Measurements from ENCODE around the gene OR2T1.
A peak's percentile ranks its signal among the peaks of the same experiment; 100 is the strongest.
"Not testable (repeated sequence)": the region's sequence is repeated elsewhere in the genome, so short reads cannot be mapped to it uniquely, and the experiment has no call there.

The OR2T1 gene

GRCh38 chr1:248402748-248403147 lies at the start of gene OR2T1:
TSS of gene OR2T1 (plus strand) at chr1:248403048. CDS start at chr1:248406148, 3,100 bp downstream.
- no peak for DNase-seq

GRCh38 chr1:248359415-248359814 lies 43.4 kb upstream of the OR2T1 start:
- no peak for DNase-seq

GRCh38 chr1:248361121-248361715 lies 41.6 kb upstream of the OR2T1 start, which contains the start of gene OR2T4:
TSS of gene OR2T4 (plus strand) at chr1:248361665. CDS start at chr1:248361665, 0 bp downstream.
- DNase-seq, result no peak

- no peak for DNase-seq
Observed at GRCh38 chr1:248366609-248367008, 36.2 kb upstream of the OR2T1 start.

- DNase-seq, result no peak
Observed at GRCh38 chr1:248372394-248372793, 30.5 kb upstream of the OR2T1 start.

GRCh38 chr1:248373761-248374160 lies 29.1 kb upstream of the OR2T1 start:
- DNase-seq, result no peak

GRCh38 chr1:248375446-248375845 lies 27.4 kb upstream of the OR2T1 start, which contains the start of gene OR2T6:
TSS of gene OR2T6 (plus strand) at chr1:248375746. CDS start at chr1:248387609, 11,863 bp downstream.
- no peak for DNase-seq

- DNase-seq, result no peak
Observed at GRCh38 chr1:248376916-248377315, 25.9 kb upstream of the OR2T1 start.

- no peak for DNase-seq
Observed at GRCh38 chr1:248380854-248381253, 22.0 kb upstream of the OR2T1 start.

GRCh38 chr1:248388426-248388825 lies 14.4 kb upstream of the OR2T1 start:
- no peak for DNase-seq

- DNase-seq, result no peak
Observed at GRCh38 chr1:248393050-248393449, 9.8 kb upstream of the OR2T1 start.

- no peak for DNase-seq
Observed at GRCh38 chr1:248404024-248404423, 1.2 kb downstream of the OR2T1 start.

GRCh38 chr1:248406721-248407692 lies 4.2 kb downstream of the OR2T1 start:
- DNase-seq, result no peak

GRCh38 chr1:248416226-248416625 lies 13.4 kb downstream of the OR2T1 start:
- no peak for DNase-seq

GRCh38 chr1:248417854-248418253 lies 15.0 kb downstream of the OR2T1 start:
- DNase-seq, result no peak

GRCh38 chr1:248421384-248421783 lies 18.5 kb downstream of the OR2T1 start:
- DNase-seq, result peak in 1 of 2 experiments; percentile 10

GRCh38 chr1:248427526-248428191 lies 24.8 kb downstream of the OR2T1 start:
- not testable (repeated sequence) for DNase-seq

- DNase-seq, result not testable (repeated sequence)
Observed at GRCh38 chr1:248428192-248428533, 25.3 kb downstream of the OR2T1 start.

- DNase-seq, result not testable (repeated sequence)
Observed at GRCh38 chr1:248431683-248432082, 28.8 kb downstream of the OR2T1 start.

- DNase-seq, result not testable (repeated sequence)
Observed at GRCh38 chr1:248432201-248432600, 29.4 kb downstream of the OR2T1 start.

GRCh38 chr1:248433811-248434415 lies 31.1 kb downstream of the OR2T1 start:
- not testable (repeated sequence) for DNase-seq

- not testable (repeated sequence) for DNase-seq
Observed at GRCh38 chr1:248434913-248435312, 32.1 kb downstream of the OR2T1 start.

- DNase-seq, result not testable (repeated sequence)
Observed at GRCh38 chr1:248436303-248436702, 33.5 kb downstream of the OR2T1 start.
